ENCODE data around the gene ZNF232.
"Not testable (repeated sequence)": the region's sequence is repeated elsewhere in the genome, so short reads cannot be mapped to it uniquely, and the experiment has no call there.

The ZNF232 gene

DNA sequence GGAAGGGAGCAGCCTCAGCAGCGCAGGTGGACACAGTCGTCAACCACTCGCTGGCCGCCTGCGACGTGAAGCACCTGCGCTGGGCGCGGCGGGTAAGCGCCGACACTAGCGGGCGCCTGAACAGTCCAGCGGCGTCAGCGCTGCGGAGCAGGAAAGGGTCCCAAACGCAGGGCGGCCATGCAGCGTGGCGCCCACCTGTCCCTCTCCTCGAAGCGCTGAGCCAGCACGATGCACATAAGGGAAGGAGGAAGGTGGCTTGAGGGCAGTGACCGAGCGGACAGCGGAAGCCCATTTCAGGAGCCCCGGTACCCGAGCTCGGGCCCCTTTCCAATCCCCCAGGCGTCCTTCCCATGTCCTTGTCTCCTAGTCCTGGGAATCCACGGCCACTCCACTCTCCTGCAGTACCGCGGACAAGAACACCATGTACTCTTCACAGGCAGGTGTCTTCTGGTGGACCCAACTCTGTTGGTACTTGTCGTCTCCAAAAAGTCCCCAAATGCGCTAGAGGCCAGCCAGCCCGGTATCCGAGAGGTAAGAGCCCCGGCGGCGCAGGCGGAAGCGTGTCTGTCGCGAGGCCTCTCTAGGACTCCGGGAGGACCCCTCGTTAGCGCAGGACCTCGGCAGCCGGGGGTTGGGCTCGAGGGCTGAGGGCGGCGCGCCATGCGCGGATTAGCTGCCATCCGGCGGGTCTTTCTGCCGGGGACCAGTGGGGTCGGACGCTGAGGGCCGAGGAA is 14.4 kb downstream of the ZNF232 start:
- no peak for DNase-seq (ENCODE audit: low read depth)

DNA sequence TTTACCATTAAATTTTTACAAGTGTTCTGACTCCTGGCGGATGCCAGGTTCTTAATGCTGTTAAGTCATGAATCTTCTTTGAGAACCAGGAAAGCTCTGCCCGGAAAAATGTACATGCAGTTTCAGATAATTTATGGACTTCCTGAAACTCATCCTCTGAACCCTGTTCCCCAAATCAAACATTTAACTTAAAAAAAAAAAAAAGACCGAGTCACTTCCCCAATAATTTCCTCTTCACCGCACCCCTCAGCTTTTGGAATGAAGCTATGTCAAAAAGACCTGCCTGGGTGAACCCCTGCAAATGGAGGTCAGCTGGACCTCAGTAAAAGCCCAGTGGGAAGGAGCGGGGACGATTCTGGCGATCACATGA is 15.0 kb downstream of the ZNF232 start:
- DNase-seq (ENCODE audit: low read depth): no peak

DNA sequence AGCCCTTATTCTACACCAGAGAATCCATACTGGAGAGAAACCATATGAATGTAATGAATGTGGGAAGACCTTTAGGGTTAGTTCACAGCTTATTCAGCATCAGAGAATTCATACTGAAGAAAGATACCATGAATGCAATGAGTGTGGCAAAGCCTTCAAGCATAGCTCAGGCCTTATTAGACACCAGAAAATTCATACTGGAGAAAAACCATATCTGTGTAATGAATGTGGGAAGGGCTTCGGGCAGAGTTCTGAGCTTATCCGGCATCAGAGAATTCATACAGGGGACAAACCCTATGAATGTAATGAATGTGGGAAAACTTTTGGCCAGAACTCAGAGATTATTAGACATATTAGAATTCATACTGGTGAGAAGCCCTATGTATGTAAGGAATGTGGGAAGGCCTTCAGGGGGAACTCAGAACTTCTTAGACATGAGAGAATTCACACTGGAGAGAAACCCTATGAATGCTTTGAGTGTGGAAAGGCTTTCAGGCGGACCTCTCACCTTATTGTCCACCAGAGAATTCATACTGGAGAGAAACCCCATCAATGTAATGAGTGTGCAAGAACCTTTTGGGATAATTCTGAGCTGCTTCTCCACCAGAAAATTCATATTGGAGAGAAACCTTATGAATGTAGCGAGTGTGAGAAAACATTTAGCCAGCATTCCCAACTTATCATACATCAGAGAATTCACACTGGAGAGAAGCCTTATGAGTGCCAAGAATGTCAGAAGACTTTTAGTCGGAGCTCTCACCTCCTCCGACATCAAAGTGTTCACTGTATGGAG is 19.3 kb downstream of the ZNF232 start:
- DNase-seq (ENCODE audit: low read depth): no peak

DNA sequence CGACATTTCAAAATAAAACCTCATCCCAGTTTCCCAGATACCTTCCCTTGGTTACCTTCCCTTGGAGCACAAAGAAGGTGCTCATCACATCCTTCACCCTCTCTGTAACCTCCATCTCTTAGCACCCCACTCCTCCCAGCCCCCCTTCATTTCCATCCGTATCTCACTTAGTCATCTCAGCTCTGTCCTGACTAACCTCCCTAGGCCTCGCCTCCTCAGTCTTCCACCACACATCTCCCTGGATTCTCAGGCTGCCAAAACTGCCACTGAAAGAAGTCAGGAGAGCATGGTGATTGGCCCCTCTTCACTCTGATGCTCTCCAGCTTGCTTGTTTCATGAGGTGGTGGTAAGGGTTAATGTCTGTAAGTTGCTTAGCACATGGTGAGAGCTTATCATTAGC is 31.1 kb downstream of the ZNF232 start:
- no peak for DNase-seq (ENCODE audit: low read depth)

DNA sequence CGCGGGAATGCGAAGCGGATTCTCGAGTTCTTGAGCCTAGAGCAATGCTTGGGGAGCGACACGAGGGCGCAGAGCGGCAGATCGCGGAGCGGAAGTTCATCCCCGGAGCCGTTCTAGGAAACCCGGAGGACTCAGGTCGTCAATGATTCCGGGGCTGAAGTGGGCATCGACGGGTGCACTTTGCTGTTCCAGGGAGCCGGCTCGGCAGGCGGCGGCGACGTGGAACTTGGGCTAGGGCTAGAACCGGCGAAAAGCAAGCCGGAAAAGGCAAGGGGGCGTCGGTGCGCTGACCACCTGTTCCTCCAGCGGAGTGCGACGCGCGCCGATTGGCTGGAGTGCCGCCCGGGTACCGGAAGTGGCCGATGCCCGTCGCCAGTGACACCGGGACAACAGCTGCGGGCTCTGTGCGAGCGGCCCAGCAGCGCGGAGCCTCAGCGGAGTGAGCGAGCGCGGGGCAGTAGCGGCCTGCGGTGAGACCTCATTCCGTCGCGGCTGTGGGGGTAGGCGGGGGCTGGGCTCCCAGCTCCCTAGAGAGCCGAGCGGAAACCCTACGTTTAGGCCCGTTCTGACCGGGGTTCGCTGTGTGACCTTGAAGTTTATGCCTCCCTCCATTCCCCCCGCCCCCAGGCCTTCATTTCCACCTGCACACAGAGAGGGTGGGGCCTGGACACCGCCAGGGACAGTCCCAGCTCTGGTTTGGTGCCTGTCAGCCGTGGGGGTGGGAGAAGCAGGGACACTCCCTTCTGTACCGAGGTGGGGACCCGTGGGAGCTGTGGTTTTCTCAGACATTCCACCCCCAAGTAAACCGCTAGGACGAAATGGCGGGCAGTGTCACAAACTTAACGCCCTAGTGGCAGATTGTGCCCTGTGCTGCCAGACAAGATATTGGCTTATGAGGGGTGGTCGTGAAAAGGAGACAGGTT is 33.3 kb downstream of the ZNF232 start, which contains the start of gene ZFP3:
Gene ZFP3 (plus strand): TSS at position 362 of the 923 bp plus-strand sequence. CDS start 13,038 bp downstream, outside the sequence.
- DNase-seq (ENCODE audit: low read depth): peak; percentile 38

DNA sequence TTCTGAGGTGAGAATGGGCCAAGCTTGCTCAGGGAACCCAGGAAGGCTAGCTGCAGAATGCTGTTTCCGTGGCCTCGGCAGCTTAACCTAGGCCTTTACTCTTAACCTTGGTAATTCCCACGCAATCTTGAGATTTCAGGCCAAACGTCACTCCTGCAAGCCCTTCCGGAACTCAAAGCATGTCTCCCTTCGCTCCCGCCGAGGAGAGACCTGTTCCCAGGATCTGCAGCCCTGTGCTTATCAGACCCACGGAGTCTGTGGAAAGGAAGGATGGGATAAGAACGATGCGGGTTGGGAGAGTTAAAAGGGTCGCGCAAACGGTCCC is 33.9 kb downstream of the ZNF232 start:
- DNase-seq (ENCODE audit: low read depth): no peak

DNA sequence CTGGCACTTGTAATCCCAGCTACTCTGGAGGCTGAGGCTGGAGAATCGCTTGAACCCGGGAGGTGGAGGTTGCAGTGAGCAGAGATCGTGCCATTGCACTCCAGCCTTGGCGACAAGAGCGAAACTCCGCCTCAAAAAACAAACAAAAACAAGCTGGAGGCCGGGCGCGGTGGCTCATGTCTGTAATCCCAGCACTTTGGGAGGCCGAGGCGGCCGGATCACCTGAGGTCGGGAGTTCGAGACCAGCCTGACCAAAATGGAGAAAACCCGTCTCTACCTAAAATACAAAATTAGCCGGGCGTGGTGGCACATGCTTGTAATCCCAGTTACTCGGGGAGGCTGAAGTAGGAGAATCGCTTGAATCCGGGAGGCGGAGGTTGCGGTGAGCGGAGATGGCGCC is 34.4 kb downstream of the ZNF232 start:
- DNase-seq (ENCODE audit: low read depth): not testable (repeated sequence)

DNA sequence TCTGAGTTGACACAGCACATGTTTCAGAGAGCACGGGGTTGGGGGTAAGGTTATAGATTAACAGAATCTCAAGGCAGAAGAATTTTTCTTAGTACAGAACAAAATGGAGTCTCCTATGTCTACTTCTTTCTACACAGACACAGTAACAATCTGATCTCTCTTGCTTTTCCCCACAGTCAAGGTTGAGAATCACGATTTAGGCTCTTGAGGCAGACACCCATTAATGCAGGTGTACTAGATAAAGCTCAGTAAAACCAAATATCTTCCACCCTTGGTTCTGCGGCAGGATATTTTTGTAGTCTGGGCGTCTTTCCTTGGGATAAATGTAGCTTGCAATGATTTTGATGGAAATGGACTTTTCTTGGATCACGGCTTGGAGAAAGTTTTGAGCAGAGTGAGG is 36.2 kb downstream of the ZNF232 start:
- DNase-seq (ENCODE audit: low read depth): not testable (repeated sequence)

DNA sequence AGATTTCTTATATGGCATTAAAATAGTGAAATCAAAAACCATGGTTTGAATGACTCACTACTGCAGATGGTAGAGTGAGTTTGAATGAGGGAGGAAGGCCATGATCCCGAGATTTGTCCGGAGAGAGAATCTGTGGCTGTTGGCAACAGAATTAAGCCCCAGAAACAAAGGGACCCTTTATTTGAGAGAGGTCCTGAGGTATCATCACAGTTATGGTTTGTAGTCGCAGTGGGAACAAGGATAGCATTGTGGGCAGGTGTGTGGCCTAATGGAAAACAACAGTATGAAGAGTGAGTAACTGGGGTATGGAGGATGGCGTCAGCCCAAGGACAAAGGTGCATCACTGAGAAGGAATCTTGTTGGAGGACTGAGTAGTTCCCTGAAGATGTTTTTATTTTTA is 42.0 kb downstream of the ZNF232 start:
- DNase-seq (ENCODE audit: low read depth): no peak

DNA sequence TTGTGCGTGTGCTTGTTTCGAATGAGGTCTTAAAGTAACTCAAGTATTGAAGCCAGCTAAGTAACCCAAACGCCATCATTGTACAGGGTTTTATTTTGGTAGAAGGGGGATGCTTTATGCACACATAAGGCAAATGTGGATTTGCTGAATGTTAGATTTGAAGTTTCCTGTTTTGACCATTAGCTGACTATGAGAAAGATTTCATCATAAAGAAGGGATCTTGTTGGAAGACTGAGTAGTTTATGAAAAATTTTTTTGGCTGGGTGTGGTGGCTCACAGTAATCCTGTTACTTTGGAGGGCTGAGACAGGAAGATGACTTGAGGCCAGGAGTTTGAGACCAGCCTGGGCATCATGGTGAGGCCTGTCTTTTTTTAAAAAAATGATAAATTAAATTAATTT is 43.4 kb downstream of the ZNF232 start:
- no peak for DNase-seq (ENCODE audit: low read depth)

DNA sequence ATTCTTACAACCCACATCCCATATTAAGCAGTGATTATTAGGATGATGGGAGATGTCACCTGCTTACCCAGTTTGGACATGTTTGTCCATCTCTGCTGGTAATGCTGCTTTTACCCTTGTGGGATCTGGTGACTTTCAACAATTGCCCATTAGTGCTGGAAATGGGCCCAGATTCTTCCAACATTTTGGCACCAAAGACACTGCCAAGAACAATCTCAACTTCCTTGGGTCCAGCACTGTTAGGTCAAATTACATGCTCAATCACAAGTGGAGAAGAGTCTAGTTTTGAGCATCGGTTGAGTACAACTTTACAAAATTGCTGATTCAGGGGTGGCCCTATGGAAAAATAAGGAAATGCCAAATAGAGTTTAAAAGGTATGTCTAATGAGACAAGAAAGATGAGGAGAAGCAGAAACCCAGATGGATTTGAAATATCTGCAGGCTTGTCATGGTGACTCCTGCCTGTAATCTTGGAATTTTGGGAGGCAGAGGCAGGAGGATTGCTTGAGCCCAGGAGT is 46.4 kb downstream of the ZNF232 start:
- no peak for DNase-seq (ENCODE audit: low read depth)

Measured in fibroblast of the conjunctiva (primary cell).